Prostate gland (tissue), 2 donors: ENCODE results near the gene DHODH. TPM values are rescaled to one million over a fixed set of nuclear protein-coding genes. Genes with fewer than 3 reads are reported as not detected.
A peak's percentile ranks its signal among the peaks of the same experiment; 100 is the strongest.
"Not testable (repeated sequence)": the region's sequence is repeated elsewhere in the genome, so short reads cannot be mapped to it uniquely, and the experiment has no call there.

Experiments used
- DNase-seq: peaks from one replicate; pipeline ENCODE4 v3.0.0-alpha.2; 2019; ENCODE audit warnings: low spot score
- H3K27ac ChIP-seq, 2 donors: fragments of 200-600 bp; sonication (generic); 2 replicates each; pipeline ENCODE4 v1.5.1; 2017 to 2019
- H3K27me3 ChIP-seq: fragments of 200-600 bp; sonication (generic); replicated peaks from 2 replicates; pipeline ENCODE4 v1.5.1; 2019; ENCODE audit not compliant: insufficient read depth
- H3K36me3 ChIP-seq, 2 donors: fragments of 200-600 bp; sonication (generic); 1 replicate in 1 of 2; 2 replicates in 1 of 2; pipeline versions ENCODE4 v1.5.1 to v1.8.1; 2017 to 2019
- H3K4me1 ChIP-seq: fragments of 200-600 bp; sonication (generic); replicated peaks from 2 replicates; pipeline ENCODE4 v1.5.1; 2019
- H3K4me3 ChIP-seq, 2 donors: fragments of 200-600 bp; sonication (generic); 2 replicates each; pipeline ENCODE4 v1.5.1; 2017 to 2019
- H3K9me3 ChIP-seq: fragments of 200-600 bp; sonication (generic); 2 replicates; pipeline ENCODE4 v1.5.1; 2017
- POLR2A ChIP-seq: fragments of 450-650 bp; IDR thresholded peaks from one replicate; pipeline ENCODE4 v1.6.1; 2016; ENCODE audit warnings: antibody characterized with exemption, mild to moderate bottlenecking
- POLR2AphosphoS5 ChIP-seq: sonication (generic); formaldehyde crosslinking; IDR thresholded peaks from one replicate; pipeline ENCODE4 v1.6.1; 2017; ENCODE audit warnings: antibody characterized with exemption
- WGBS: methylation state at CpG from one replicate; pipeline ENCODE4 v1.1.5; 2018; 5-methylcytosine and 5-hydroxymethylcytosine counted together
- intact Hi-C: fragments of 100-400 bp; cut with DNase I; formaldehyde crosslinking; loops from one replicate; pipeline ENCODE4 v1.14.2; 2022
- total RNA-seq, 2 donors: library from RNA; depleted of rRNA; stranded (reverse); fragments of >200 nt; gene quantifications; one replicate each; pipeline ENCODE4 v1.1.0, GENCODE V29; 2016
- TF ChIP-seq, protein P1 (sequence below), 4 experiments: fragments of 200-600 bp in 2 of 4; fragments of 450-650 bp in 2 of 4; sonication (generic) in 2 of 4; IDR thresholded peaks; 1 replicate in 3 of 4; 2 replicates in 1 of 4; pipeline ENCODE4 v1.5.1; 2016 to 2019; ENCODE audit warnings: antibody characterized with exemption in 4 of 4, mild to moderate bottlenecking in 2 of 4, moderate library complexity in 2 of 4

DHODH gene
- total RNA-seq, 2 donors from 2014 or later = 4.4 to 7.7 TPM

DNA sequence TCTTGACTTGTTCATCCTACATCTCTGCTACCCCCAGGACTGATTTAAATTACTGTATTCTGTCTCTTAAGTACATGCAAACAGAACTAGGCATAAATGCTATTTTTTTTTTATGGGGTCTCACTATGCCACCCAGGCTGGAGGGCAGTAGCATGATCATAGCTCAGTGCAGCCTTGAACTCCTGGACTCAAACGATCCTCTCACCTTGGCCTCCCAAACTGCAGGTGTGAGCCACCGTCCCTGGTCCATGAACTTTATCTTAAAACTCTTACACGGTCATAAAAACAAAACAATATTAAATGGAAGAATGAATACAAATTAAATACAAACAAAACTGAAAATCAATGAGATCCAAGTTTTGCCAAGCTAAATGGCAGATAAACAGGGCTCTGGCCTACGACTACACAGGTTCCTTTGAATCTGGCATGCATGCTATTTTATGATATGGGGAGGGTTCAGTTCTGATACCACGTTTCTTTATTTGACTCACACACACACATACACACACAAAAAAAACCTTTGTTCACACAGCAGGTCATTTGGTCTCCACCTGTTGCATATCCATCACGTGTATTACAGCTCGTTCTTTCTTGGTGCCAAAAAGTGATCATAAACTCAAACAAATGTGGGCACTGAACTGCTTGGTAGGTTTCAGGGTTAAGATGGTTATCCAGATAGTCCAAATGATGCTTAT is 7.2 kb upstream of the DHODH start:
- intact Hi-C loops = no loop called here
- WGBS = 45% methylated on average over 7 of the region's 7 CpGs

DNA sequence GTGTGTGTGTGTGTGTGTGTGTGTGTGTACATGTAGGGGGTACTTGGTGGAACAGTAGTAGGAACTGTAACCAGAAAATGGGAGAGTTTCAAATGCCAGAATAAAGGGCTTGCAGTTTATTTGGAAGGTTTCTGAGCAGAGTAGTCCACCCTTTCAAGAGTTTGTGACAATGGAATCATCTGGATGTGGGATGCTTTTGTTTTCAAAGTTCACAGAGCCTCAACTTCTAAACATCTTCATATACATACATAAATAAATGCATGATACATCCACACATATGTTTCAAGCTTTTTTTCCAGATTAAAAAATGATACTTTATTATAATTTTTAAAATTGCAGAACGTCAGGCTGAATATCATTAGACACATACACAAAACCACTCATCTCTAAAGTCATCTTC is 5.9 kb upstream of the DHODH start:
- Histone ChIP-seq H3K36me3 (no peaks in the 10 kb centered on the region), H3K4me3 (no peak overlapping the region), H3K9me3 (no peaks in the 10 kb centered on the region), H3K27ac (no peak overlapping the region), H3K27me3 (no peaks in the 10 kb centered on the region), H3K4me1 (no peaks in the 10 kb centered on the region)
- intact Hi-C loops = no loop called here
- DNase-seq = no peak
- 78% methylated on average over 1 of the region's 1 CpG for WGBS
- TF ChIP-seq POLR2AphosphoS5 = no peak
- TF ChIP-seq POLR2A = no peak
- TF ChIP-seq, protein P1, sequence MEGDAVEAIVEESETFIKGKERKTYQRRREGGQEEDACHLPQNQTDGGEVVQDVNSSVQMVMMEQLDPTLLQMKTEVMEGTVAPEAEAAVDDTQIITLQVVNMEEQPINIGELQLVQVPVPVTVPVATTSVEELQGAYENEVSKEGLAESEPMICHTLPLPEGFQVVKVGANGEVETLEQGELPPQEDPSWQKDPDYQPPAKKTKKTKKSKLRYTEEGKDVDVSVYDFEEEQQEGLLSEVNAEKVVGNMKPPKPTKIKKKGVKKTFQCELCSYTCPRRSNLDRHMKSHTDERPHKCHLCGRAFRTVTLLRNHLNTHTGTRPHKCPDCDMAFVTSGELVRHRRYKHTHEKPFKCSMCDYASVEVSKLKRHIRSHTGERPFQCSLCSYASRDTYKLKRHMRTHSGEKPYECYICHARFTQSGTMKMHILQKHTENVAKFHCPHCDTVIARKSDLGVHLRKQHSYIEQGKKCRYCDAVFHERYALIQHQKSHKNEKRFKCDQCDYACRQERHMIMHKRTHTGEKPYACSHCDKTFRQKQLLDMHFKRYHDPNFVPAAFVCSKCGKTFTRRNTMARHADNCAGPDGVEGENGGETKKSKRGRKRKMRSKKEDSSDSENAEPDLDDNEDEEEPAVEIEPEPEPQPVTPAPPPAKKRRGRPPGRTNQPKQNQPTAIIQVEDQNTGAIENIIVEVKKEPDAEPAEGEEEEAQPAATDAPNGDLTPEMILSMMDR (IDR thresholded peaks at IDR 0.05) = no peak

More for the DNA sequence above, 7.2 kb upstream of the DHODH start:
- H3K36me3 ChIP-seq = no peaks in the 10 kb centered on the region
- no peak overlapping the region for H3K4me3 ChIP-seq
- no peak overlapping the region for H3K27ac ChIP-seq
- no peak for DNase-seq
- no peaks in the 10 kb centered on the region for H3K27me3 ChIP-seq
- TF ChIP-seq POLR2A (no peak), POLR2AphosphoS5 (no peak)
- TF ChIP-seq, protein P1 (IDR thresholded peaks at IDR 0.05) = no peak
- H3K9me3 ChIP-seq = no peaks in the 10 kb centered on the region
- no peaks in the 10 kb centered on the region for H3K4me1 ChIP-seq

DNA sequence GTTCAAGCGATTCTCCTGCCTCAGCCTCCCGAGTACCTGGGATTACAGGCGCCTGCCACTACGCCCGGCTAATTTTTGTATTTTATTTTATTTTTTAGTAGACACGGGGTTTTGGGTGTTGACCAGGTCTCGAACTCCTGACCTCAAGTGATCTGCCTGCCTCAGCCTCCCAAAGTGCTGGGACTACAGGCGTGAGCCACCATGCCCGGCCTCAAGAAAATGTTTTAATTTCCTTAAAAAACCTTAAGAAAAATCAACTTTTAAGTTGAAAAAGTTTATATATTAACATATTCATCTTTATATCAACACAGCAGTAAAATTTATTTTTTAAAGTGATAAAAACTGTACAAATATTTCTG is 500 bp upstream of the DHODH start:
- intact Hi-C loops = loop anchor here (2.0 to 5.0 kb wide), 2 partner anchors 87 to 551 kb away; no protein-coding TSS in a partner anchor
- H3K9me3 ChIP-seq, H3K36me3 ChIP-seq, H3K4me1 ChIP-seq, H3K27ac ChIP-seq, H3K27me3 ChIP-seq, DNase-seq: not testable (repeated sequence)
- 81% methylated on average over 9 of the region's 9 CpGs for WGBS
- H3K4me3 ChIP-seq = peak overlapping the region in 1 of 2 donors; percentile 59

DNA sequence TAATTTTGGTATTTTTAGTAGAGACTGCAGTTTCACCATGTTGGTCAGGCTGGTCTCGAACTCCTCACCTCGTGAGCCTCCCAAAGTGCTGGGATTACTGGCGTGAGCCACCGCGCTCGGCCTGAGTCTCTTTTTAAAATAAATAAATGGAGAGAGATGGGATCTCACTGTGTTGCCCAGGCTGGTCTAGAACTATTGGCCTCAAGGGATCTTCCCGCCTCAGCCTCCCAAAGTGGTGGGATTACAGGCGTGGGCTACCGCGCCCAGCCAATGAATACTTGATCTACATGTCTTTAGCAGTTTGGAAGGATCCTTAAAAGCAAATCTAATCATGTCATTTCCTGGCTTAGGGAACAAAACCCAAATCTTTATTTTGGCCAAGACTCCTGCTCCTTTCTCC is 1.2 kb downstream of the DHODH start:
- Histone ChIP-seq H3K4me3 (no peak overlapping the region), H3K4me1 (no peaks in the 10 kb centered on the region), H3K36me3 (no peaks in the 10 kb centered on the region), H3K27ac (no peak overlapping the region), H3K9me3 (no peaks in the 10 kb centered on the region), H3K27me3 (no peaks in the 10 kb centered on the region)
- 93% methylated on average over 10 of the region's 10 CpGs for WGBS
- no peak for DNase-seq
- intact Hi-C loops = loop anchor here (2.0 to 5.0 kb wide), 2 partner anchors 85 to 552 kb away; no protein-coding TSS in a partner anchor
- TF ChIP-seq POLR2AphosphoS5 (no peak), POLR2A (no peak)
- TF ChIP-seq, protein P1 (IDR thresholded peaks at IDR 0.05) = no peak

DNA sequence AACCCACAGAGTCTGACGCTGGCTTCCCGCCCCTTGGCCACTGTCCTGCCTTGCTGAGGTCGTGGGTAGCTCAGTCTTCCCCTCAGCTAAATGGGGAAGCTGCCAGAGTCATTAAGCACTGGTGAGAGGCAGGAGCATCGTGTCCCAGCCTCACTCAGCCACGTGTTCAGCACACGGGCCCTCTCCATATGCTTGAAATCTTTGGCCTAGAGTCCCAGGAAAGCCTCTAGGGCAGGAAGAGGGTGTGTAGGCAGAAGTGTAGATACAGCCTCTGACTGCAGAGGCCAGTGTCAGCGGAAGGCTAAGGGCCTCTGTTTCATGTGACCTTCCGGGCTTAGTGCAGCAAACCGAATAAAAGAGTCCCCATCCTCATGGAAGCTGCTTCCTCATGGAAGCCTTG is 4.1 kb downstream of the DHODH start:
- Histone ChIP-seq H3K9me3 (no peaks in the 10 kb centered on the region), H3K4me3 (no peak overlapping the region), H3K36me3 (no peaks in the 10 kb centered on the region), H3K27ac (no peak overlapping the region), H3K4me1 (no peaks in the 10 kb centered on the region), H3K27me3 (no peaks in the 10 kb centered on the region)
- no peak for DNase-seq
- intact Hi-C loops = no loop called here
- TF ChIP-seq POLR2A = no peak
- TF ChIP-seq, protein P1 (IDR thresholded peaks at IDR 0.05) = no peak
- no peak for TF ChIP-seq POLR2AphosphoS5
- WGBS = 79% methylated on average over 8 of the region's 9 CpGs
